ENCODE results near the gene MKLN1. TPM values are rescaled to one million over a fixed set of nuclear protein-coding genes. Genes with fewer than 3 reads are reported as not detected.

Gene MKLN1
- total RNA-seq, 1 experiment from 2014 or later = 90.2 TPM

GRCh38 chr7:131358636-131359035 is 31.0 kb downstream of the MKLN1 start:
- no TSS peak for BruUV-seq (replicated peaks)
- H3K27me3 ChIP-seq (replicated peaks; ENCODE audit: insufficient read depth, low read depth, low read length, poor library complexity) = no peaks in the 10 kb centered on the region
- H3K36me3 ChIP-seq (ENCODE audit: insufficient read depth, low read length, poor library complexity, severe bottlenecking) = peaks cover 8% of the 10 kb centered on the region
- intact Hi-C loops (cut with micrococcal nuclease; ENCODE audit: unreplicated experiment) = no loop called here
- ChIA-PET CTCF (no interaction called here), POLR2A (ENCODE audit: low non-redundant PET) (no interaction called here)
- TF ChIP-seq CTCF (conservative IDR thresholded peaks at IDR 0.05; ENCODE audit: low read depth, low read length) (no peak), EZH2 (IDR thresholded peaks at IDR 0.05; ENCODE audit: borderline replicate concordance, low read depth, low read length, poor library complexity, severe bottlenecking) (no peak)
- H3K27ac ChIP-seq (ENCODE audit: low read depth, low read length, poor library complexity, severe bottlenecking) = no peak overlapping the region
- no peak for DNase-seq (ENCODE audit: low spot score)
- H3K9me3 ChIP-seq (ENCODE audit: low read depth, low read length, poor library complexity, severe bottlenecking) = peaks cover 18% of the 10 kb centered on the region
- no peak overlapping the region for H3K4me3 ChIP-seq (ENCODE audit: low read depth, low read length, poor library complexity, severe bottlenecking)
- H3K4me1 ChIP-seq (ENCODE audit: insufficient read depth, low read length, poor library complexity, severe bottlenecking) = peaks cover 13% of the 10 kb centered on the region

GRCh38 chr7:131359136-131359776 is 31.6 kb downstream of the MKLN1 start:
- H3K36me3 ChIP-seq (ENCODE audit: insufficient read depth, low read length, poor library complexity, severe bottlenecking) = peaks cover 8% of the 10 kb centered on the region
- intact Hi-C loops (cut with micrococcal nuclease; ENCODE audit: unreplicated experiment) = no loop called here
- no TSS peak for BruUV-seq (replicated peaks)
- no peaks in the 10 kb centered on the region for H3K27me3 ChIP-seq (replicated peaks; ENCODE audit: insufficient read depth, low read depth, low read length, poor library complexity)
- H3K9me3 ChIP-seq (ENCODE audit: low read depth, low read length, poor library complexity, severe bottlenecking) = peaks cover 18% of the 10 kb centered on the region
- H3K4me1 ChIP-seq (ENCODE audit: insufficient read depth, low read length, poor library complexity, severe bottlenecking) = peaks cover 11% of the 10 kb centered on the region
- DNase-seq (ENCODE audit: low spot score) = no peak
- no peak for TF ChIP-seq EZH2 (IDR thresholded peaks at IDR 0.05; ENCODE audit: borderline replicate concordance, low read depth, low read length, poor library complexity, severe bottlenecking)
- POLR2A ChIA-PET (ENCODE audit: low non-redundant PET) = no interaction called here
- H3K27ac ChIP-seq (ENCODE audit: low read depth, low read length, poor library complexity, severe bottlenecking) = no peak overlapping the region
- no peak overlapping the region for H3K4me3 ChIP-seq (ENCODE audit: low read depth, low read length, poor library complexity, severe bottlenecking)
- CTCF ChIA-PET = no interaction called here

- POLR2A ChIA-PET (ENCODE audit: low non-redundant PET) = no interaction called here
- no peak overlapping the region for H3K4me3 ChIP-seq (ENCODE audit: low read depth, low read length, poor library complexity, severe bottlenecking)
- TF ChIP-seq EZH2 (IDR thresholded peaks at IDR 0.05; ENCODE audit: borderline replicate concordance, low read depth, low read length, poor library complexity, severe bottlenecking) (no peak), CTCF (conservative IDR thresholded peaks at IDR 0.05; ENCODE audit: low read depth, low read length) (no peak)
- peaks cover 18% of the 10 kb centered on the region for H3K9me3 ChIP-seq (ENCODE audit: low read depth, low read length, poor library complexity, severe bottlenecking)
- no peaks in the 10 kb centered on the region for H3K27me3 ChIP-seq (replicated peaks; ENCODE audit: insufficient read depth, low read depth, low read length, poor library complexity)
- peaks cover 18% of the 10 kb centered on the region for H3K4me1 ChIP-seq (ENCODE audit: insufficient read depth, low read length, poor library complexity, severe bottlenecking)
- BruUV-seq (replicated peaks) = no TSS peak
- CTCF ChIA-PET = no interaction called here
- intact Hi-C loops (cut with micrococcal nuclease; ENCODE audit: unreplicated experiment) = no loop called here
- no peak for DNase-seq (ENCODE audit: low spot score)
- H3K36me3 ChIP-seq (ENCODE audit: insufficient read depth, low read length, poor library complexity, severe bottlenecking) = peaks cover 8% of the 10 kb centered on the region
- H3K27ac ChIP-seq (ENCODE audit: low read depth, low read length, poor library complexity, severe bottlenecking) = no peak overlapping the region
Observed at GRCh38 chr7:131363719-131364118, 36.0 kb downstream of the MKLN1 start.

- Histone ChIP-seq H3K4me3 (ENCODE audit: low read depth, low read length, poor library complexity, severe bottlenecking) (no peak overlapping the region), H3K4me1 (ENCODE audit: insufficient read depth, low read length, poor library complexity, severe bottlenecking) (peaks cover 15% of the 10 kb centered on the region), H3K27ac (ENCODE audit: low read depth, low read length, poor library complexity, severe bottlenecking) (no peak overlapping the region), H3K9me3 (ENCODE audit: low read depth, low read length, poor library complexity, severe bottlenecking) (peaks cover 18% of the 10 kb centered on the region), H3K27me3 (replicated peaks; ENCODE audit: insufficient read depth, low read depth, low read length, poor library complexity) (no peaks in the 10 kb centered on the region), H3K36me3 (ENCODE audit: insufficient read depth, low read length, poor library complexity, severe bottlenecking) (peaks cover 8% of the 10 kb centered on the region)
- DNase-seq (ENCODE audit: low spot score) = no peak
- no peak for TF ChIP-seq CTCF (conservative IDR thresholded peaks at IDR 0.05; ENCODE audit: low read depth, low read length)
- no peak for TF ChIP-seq EZH2 (IDR thresholded peaks at IDR 0.05; ENCODE audit: borderline replicate concordance, low read depth, low read length, poor library complexity, severe bottlenecking)
- ChIA-PET POLR2A (ENCODE audit: low non-redundant PET) (no interaction called here), CTCF (no interaction called here)
- no TSS peak for BruUV-seq (replicated peaks)
- intact Hi-C loops (cut with micrococcal nuclease; ENCODE audit: unreplicated experiment) = no loop called here
Observed at GRCh38 chr7:131364767-131365344, 37.2 kb downstream of the MKLN1 start.
